ENCODE results near the gene FBH1. TPM values are rescaled to one million over a fixed set of nuclear protein-coding genes. Genes with fewer than 3 reads are reported as not detected.

FBH1 gene
- total and polyA plus RNA-seq, 7 donors, result 32.4 to 59.3 (median 43.2) TPM

- DNase-seq, result no peak
- 94 to 96% (median 94%) methylated on average over 7 of the region's 7 CpGs for WGBS, 3 donors
- no peak overlapping the region for H3K4me3 ChIP-seq
- intact Hi-C loops (cut with DNase I), result no loop called here
- H3K36me3 ChIP-seq (ENCODE audit: insufficient read depth in 1 of 2, low read depth in 1 of 2), result peaks cover 24 to 99% of the 10 kb centered on the region in 2 donors
- H3K4me1 ChIP-seq, result no peaks in the 10 kb centered on the region
- no peaks in the 10 kb centered on the region for H3K9me3 ChIP-seq
- no peak for TF ChIP-seq CTCF (IDR thresholded peaks at IDR 0.05)
- no peak for ATAC-seq
- H3K27me3 ChIP-seq (ENCODE audit: insufficient read depth in 3 of 3, low read length in 2 of 3), result no peaks in the 10 kb centered on the region
- no peak overlapping the region for H3K27ac ChIP-seq
Measured at GRCh38 chr10:5919568-5919967, 29.5 kb downstream of the FBH1 start.

DNA sequence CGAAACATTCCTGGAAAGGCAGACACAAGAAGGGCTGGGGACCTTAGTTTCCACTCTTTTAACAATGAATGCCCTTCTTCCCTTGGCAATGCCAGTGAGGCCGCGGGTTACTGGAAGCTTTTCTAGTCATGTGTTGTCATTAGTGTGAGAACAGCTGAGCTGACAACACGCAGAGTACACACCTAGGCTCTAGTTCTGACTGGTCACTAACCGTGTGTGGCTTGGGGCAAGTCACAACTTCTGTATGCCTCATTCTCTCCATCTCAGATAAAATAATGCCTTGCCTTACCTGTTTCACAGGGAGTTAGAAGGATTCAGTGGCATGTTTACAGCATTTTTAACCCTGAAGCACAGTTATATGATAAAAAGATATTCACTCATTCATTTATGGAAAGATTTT is 31.7 kb downstream of the FBH1 start:
- H3K27me3 ChIP-seq (ENCODE audit: insufficient read depth in 3 of 3, low read length in 2 of 3), result no peaks in the 10 kb centered on the region
- DNase-seq (no peak), ATAC-seq (no peak)
- WGBS, 3 donors, result 80 to 90% (median 85%) methylated on average over 5 of the region's 5 CpGs
- peaks cover 23 to 100% of the 10 kb centered on the region in 2 donors for H3K36me3 ChIP-seq (ENCODE audit: insufficient read depth in 1 of 2, low read depth in 1 of 2)
- no peak for TF ChIP-seq CTCF (IDR thresholded peaks at IDR 0.05)
- no peaks in the 10 kb centered on the region for H3K9me3 ChIP-seq
- intact Hi-C loops (cut with DNase I), result no loop called here
- no peaks in the 10 kb centered on the region for H3K4me1 ChIP-seq
- H3K4me3 ChIP-seq, result no peak overlapping the region
- no peak overlapping the region for H3K27ac ChIP-seq

DNA sequence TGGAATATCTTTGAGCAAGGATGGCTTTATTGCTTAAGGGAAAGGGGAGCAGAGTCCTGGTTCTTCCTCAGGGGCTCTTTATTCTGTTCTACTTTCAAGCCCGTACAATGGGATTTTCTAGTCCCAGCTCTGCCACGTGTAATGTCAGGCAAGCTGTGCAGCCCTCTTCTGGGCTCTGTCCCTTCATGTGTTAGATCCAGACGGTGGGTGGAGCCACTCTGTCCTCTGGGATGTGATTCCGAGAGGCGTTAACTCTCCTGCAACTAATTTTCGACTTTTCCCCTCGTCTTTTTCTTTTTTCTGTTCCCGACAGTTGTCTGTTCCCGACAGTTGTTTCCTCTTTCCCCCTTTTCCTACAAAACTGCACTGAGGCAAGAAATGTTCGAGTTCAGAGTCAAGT is 34.8 kb downstream of the FBH1 start:
- TF ChIP-seq CTCF (IDR thresholded peaks at IDR 0.05), result no peak
- 64 to 80% (median 77%) methylated on average over 10 of the region's 10 CpGs for WGBS, 3 donors
- no peaks in the 10 kb centered on the region for H3K27me3 ChIP-seq (ENCODE audit: insufficient read depth in 3 of 3, low read length in 2 of 3)
- no peak overlapping the region for H3K27ac ChIP-seq
- no peak overlapping the region for H3K4me3 ChIP-seq
- peaks cover 29 to 100% of the 10 kb centered on the region in 2 donors for H3K36me3 ChIP-seq (ENCODE audit: insufficient read depth in 1 of 2, low read depth in 1 of 2)
- H3K9me3 ChIP-seq, result no peaks in the 10 kb centered on the region
- intact Hi-C loops (cut with DNase I), result no loop called here
- ATAC-seq (no peak), DNase-seq (no peak)
- H3K4me1 ChIP-seq, result no peaks in the 10 kb centered on the region

DNA sequence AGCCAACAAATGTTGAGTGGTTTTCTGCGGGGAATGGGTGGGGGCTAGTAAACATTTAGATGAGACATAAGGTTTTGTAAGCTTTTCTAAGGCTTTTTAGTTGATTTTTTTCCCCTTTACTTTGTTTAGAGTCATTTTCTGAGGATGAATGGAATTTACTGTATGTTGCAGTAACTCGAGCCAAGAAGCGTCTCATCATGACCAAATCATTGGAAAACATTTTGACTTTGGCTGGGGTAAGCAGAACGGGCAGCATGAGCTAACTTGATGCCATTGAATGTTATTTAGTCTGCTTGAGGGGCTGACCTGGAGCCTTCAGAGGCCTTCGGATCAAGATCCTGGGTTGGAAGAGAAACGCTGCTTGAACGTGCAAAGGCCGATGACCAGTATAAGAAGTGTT is 37.3 kb downstream of the FBH1 start:
- Histone ChIP-seq H3K9me3 (no peaks in the 10 kb centered on the region), H3K4me1 (no peaks in the 10 kb centered on the region), H3K27me3 (ENCODE audit: insufficient read depth in 3 of 3, low read length in 2 of 3) (no peaks in the 10 kb centered on the region), H3K36me3 (ENCODE audit: insufficient read depth in 1 of 2, low read depth in 1 of 2) (peaks cover 14 to 99% of the 10 kb centered on the region in 2 donors), H3K4me3 (no peak overlapping the region), H3K27ac (no peak overlapping the region)
- TF ChIP-seq CTCF (IDR thresholded peaks at IDR 0.05), result no peak
- WGBS, 3 donors, result 59 to 72% (median 72%) methylated on average over 8 of the region's 8 CpGs
- no peak for DNase-seq
- intact Hi-C loops (cut with DNase I), result no loop called here
- no peak for ATAC-seq

- Histone ChIP-seq H3K9me3 (no peaks in the 10 kb centered on the region), H3K27me3 (ENCODE audit: insufficient read depth in 3 of 3, low read length in 2 of 3) (no peaks in the 10 kb centered on the region), H3K4me1 (no peaks in the 10 kb centered on the region), H3K27ac (no peak overlapping the region), H3K4me3 (no peak overlapping the region), H3K36me3 (ENCODE audit: insufficient read depth in 1 of 2, low read depth in 1 of 2) (peaks cover 14 to 96% of the 10 kb centered on the region in 2 donors)
- no peak for TF ChIP-seq CTCF (IDR thresholded peaks at IDR 0.05)
- WGBS, 3 donors, result 66 to 80% (median 75%) methylated on average over 8 of the region's 8 CpGs
- no peak for DNase-seq
- ATAC-seq, result no peak
- intact Hi-C loops (cut with DNase I), result no loop called here
Measured at GRCh38 chr10:5929442-5929841, 39.4 kb downstream of the FBH1 start.
